Esophagus squamous epithelium (tissue), 4 donors: ENCODE data around the gene ERCC4.

Source experiments
- CTCF ChIP-seq, 6 experiments: fragments of 450-650 bp in 4 of 6; fragments of 200-600 bp in 2 of 6; sonication (generic) in 2 of 6; IDR thresholded peaks; one replicate each; pipeline ENCODE4 v1.5.1; 2016 to 2019; ENCODE audit warnings: antibody characterized with exemption in 6 of 6, mild to moderate bottlenecking in 4 of 6, moderate library complexity in 4 of 6
- POLR2A ChIP-seq, 4 donors: fragments of 450-650 bp; IDR thresholded peaks; one replicate each; pipeline ENCODE4 v1.6.1; 2017; ENCODE audit warnings: antibody characterized with exemption in 4 of 4, mild to moderate bottlenecking in 4 of 4, moderate library complexity in 3 of 4

- TF ChIP-seq CTCF (IDR thresholded peaks at IDR 0.05) (no peak), POLR2A (IDR thresholded peaks at IDR 0.05) (no peak)
These were observed 8.6 kb upstream of the ERCC4 start for GRCh38 chr16:13911306-13911705.
